Muscle layer of duodenum (tissue), 2 donors: ENCODE results near the gene MORC3.
"Not testable (repeated sequence)": the region's sequence is repeated elsewhere in the genome, so short reads cannot be mapped to it uniquely, and the experiment has no call there.

Experiments used
- H3K27ac ChIP-seq: one replicate; pipeline ENCODE4 v1.7.0; 2013; ENCODE audit warnings: mild to moderate bottlenecking, low read length
- H3K27me3 ChIP-seq: one replicate; pipeline ENCODE4 v1.7.0; 2013; ENCODE audit warnings: low read depth, mild to moderate bottlenecking, control low read depth, low read length
- H3K36me3 ChIP-seq, 2 donors: one replicate each; pipeline ENCODE4 v1.7.0; 2013; ENCODE audit warnings: low read length in 2 of 2, control low read depth in 1 of 2, mild to moderate bottlenecking in 1 of 2; ENCODE audit not compliant: insufficient read depth in 2 of 2, control insufficient read depth in 1 of 2
- H3K4me1 ChIP-seq, 2 donors: one replicate each; pipeline ENCODE4 v1.7.0; 2013; ENCODE audit warnings: low read length in 2 of 2, mild to moderate bottlenecking in 2 of 2, control low read depth in 1 of 2, moderate library complexity in 1 of 2; ENCODE audit not compliant: insufficient read depth in 2 of 2, control insufficient read depth in 1 of 2
- H3K4me3 ChIP-seq, 2 donors: one replicate each; pipeline ENCODE4 v1.7.0; 2013; ENCODE audit warnings: low read length in 2 of 2, low read depth in 1 of 2, mild to moderate bottlenecking in 1 of 2
- H3K9me3 ChIP-seq, 2 donors: one replicate each; pipeline ENCODE4 v1.7.0; 2013; ENCODE audit warnings: low read length in 2 of 2, control low read depth in 1 of 2, mild to moderate bottlenecking in 1 of 2; ENCODE audit not compliant: control insufficient read depth in 1 of 2
- donor health status: healthy.

The MORC3 gene

GRCh38 chr21:36391649-36392048 is 71.7 kb downstream of the MORC3 start:
- not testable (repeated sequence) for H3K9me3 ChIP-seq, H3K4me3 ChIP-seq, H3K27ac ChIP-seq, H3K36me3 ChIP-seq, H3K27me3 ChIP-seq, H3K4me1 ChIP-seq

DNA sequence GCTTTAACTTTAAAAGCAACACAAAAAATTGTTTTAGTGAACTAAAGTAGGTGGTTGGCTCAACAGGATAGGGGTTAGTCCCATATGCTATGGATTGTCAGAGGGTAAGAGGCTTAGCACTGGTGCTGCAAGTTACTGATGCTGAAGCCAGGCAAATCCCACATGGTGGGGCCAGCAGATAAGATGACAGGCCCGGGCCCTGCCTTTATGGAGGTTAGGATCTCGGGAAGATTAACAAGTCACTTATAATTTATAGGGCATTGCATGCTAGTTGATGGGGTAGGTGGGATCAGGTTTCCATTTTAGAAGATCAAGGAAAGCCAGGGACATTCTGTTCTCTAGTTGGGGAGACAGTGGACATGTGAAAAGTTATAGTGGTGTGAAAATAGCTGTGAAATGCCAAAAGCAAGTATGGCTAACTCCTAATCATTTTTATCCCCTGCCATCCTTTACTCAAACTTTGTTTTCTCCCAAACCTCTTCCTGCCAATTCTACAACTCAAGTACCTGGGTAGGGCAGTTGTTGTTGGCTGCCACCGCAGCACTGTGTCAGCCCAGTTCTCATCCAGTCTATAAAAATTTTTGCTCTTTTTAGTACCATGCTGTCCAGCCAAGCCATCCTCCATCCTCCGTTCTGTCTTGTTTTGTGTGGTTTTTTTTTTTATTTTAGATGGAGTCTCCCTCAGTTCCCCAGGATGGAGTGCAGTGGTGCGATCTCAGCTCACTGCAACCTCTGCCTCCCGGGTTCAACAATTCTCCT is 75.5 kb downstream of the MORC3 start:
- H3K36me3 ChIP-seq: no peaks in the 10 kb centered on the region
- H3K9me3 ChIP-seq: no peaks in the 10 kb centered on the region
- no peak overlapping the region for H3K27ac ChIP-seq
- no peaks in the 10 kb centered on the region for H3K27me3 ChIP-seq
- no peaks in the 10 kb centered on the region for H3K4me1 ChIP-seq
- H3K4me3 ChIP-seq: no peak overlapping the region

GRCh38 chr21:36396325-36396724 is 76.3 kb downstream of the MORC3 start:
- Histone ChIP-seq H3K27me3 (no peaks in the 10 kb centered on the region), H3K9me3 (no peaks in the 10 kb centered on the region), H3K36me3 (no peaks in the 10 kb centered on the region), H3K4me3 (no peak overlapping the region), H3K27ac (no peak overlapping the region), H3K4me1 (no peaks in the 10 kb centered on the region)

- no peaks in the 10 kb centered on the region for H3K36me3 ChIP-seq
- no peak overlapping the region for H3K27ac ChIP-seq
- no peaks in the 10 kb centered on the region for H3K27me3 ChIP-seq
- no peak overlapping the region for H3K4me3 ChIP-seq
- no peaks in the 10 kb centered on the region for H3K4me1 ChIP-seq
- H3K9me3 ChIP-seq: no peaks in the 10 kb centered on the region
Measured at GRCh38 chr21:36396971-36397370, 77.0 kb downstream of the MORC3 start.

DNA sequence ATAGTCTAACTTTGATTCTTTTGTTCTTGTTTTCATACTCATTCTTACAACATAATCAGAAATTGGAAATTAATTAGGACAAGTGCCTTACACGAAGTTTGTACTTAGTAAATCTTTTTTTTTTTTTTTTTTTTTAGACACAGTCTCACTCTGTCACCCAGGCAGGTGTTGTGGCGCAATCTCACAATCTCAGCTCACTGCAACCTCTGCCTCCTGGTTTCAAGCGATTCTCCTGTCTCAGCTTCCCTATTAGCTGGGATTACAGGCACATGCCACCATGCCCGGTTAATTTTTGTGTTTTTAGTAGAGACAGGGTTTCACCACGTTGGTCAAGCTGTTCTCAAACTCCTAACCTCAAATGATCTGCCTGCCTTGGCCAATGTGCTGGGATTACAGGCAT is 77.6 kb downstream of the MORC3 start:
- Histone ChIP-seq H3K4me3 (no peak overlapping the region), H3K27ac (no peak overlapping the region), H3K27me3 (no peaks in the 10 kb centered on the region), H3K9me3 (no peaks in the 10 kb centered on the region), H3K36me3 (no peaks in the 10 kb centered on the region), H3K4me1 (no peaks in the 10 kb centered on the region)

DNA sequence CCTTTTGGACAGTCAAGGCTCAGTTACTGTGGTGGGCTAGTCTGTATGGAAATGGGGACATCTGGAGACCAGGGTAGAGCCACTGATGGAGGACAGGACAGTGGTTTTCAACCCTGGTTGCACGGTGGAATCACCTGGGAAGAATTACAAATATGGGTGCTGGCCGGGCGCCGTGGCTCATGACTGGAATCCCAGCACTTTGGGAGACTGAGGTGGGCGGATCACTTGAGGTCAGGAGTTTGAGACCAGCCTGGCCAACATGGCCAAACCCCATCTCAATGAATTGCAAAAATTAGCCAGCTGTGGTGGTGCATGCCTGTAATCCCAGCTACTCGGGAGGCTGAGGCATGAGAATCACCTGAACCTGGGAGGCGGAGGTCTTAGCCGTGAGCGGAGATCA is 79.7 kb downstream of the MORC3 start:
- not testable (repeated sequence) for H3K4me3 ChIP-seq, H3K4me1 ChIP-seq, H3K27me3 ChIP-seq, H3K27ac ChIP-seq, H3K36me3 ChIP-seq, H3K9me3 ChIP-seq

DNA sequence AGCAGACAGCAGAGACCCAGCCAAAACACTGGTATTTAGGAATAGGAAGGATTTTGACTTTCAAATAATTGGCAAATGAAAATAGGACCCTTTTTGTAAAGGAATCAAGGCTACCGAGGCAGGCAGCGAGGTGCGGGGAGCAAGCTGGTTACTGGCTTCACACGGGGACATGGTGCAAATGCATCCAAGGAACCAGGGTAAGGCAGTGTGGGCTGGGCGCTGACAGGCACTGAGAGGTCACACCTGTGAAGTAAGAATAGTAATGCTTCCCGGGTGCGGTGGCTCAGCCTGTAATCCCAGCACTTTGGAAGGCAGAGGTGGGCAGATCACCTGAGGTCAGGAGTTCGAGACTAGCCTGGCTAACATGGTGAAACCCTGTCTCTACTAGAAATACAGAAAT is 80.7 kb downstream of the MORC3 start:
- no peak overlapping the region for H3K27ac ChIP-seq
- no peak overlapping the region for H3K4me3 ChIP-seq
- H3K9me3 ChIP-seq: no peaks in the 10 kb centered on the region
- no peaks in the 10 kb centered on the region for H3K4me1 ChIP-seq
- no peaks in the 10 kb centered on the region for H3K27me3 ChIP-seq
- no peaks in the 10 kb centered on the region for H3K36me3 ChIP-seq

GRCh38 chr21:36402339-36402738 is 82.3 kb downstream of the MORC3 start:
- no peak overlapping the region for H3K4me3 ChIP-seq
- no peak overlapping the region for H3K27ac ChIP-seq
- no peaks in the 10 kb centered on the region for H3K4me1 ChIP-seq
- H3K36me3 ChIP-seq: no peaks in the 10 kb centered on the region
- H3K27me3 ChIP-seq: no peaks in the 10 kb centered on the region
- H3K9me3 ChIP-seq: no peaks in the 10 kb centered on the region

GRCh38 chr21:36403713-36404112 is 83.7 kb downstream of the MORC3 start:
- no peak overlapping the region for H3K4me3 ChIP-seq
- no peaks in the 10 kb centered on the region for H3K4me1 ChIP-seq
- H3K27me3 ChIP-seq: no peaks in the 10 kb centered on the region
- no peak overlapping the region for H3K27ac ChIP-seq
- H3K9me3 ChIP-seq: no peaks in the 10 kb centered on the region
- no peaks in the 10 kb centered on the region for H3K36me3 ChIP-seq

DNA sequence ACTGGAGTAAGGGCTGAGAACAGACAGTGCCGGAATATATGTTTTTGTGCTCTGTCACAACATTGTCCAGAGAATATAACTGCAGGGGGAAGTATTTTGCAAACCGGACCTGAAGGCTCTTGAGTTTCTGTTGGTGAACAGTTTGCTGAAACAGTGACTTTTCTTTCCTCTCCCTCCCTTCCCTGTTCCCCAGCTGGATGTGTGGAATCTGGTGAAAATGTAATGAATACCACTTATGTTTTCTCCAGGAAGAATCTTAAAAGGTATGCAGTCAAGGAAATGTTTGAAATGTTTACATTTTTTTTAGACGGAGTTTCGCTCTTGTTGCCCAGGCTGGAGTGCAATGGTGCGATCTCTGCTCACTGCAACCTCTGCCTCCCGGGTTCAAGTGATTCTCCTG is 88.6 kb downstream of the MORC3 start:
- Histone ChIP-seq H3K36me3 (peaks cover 0 to 11% of the 10 kb centered on the region in 2 donors), H3K27me3 (no peaks in the 10 kb centered on the region), H3K27ac (no peak overlapping the region), H3K4me1 (no peaks in the 10 kb centered on the region), H3K4me3 (no peak overlapping the region), H3K9me3 (no peaks in the 10 kb centered on the region)

GRCh38 chr21:36411301-36411700 is 91.3 kb downstream of the MORC3 start:
- Histone ChIP-seq H3K4me1 (no peaks in the 10 kb centered on the region), H3K36me3 (peaks cover 0 to 18% of the 10 kb centered on the region in 2 donors), H3K9me3 (no peaks in the 10 kb centered on the region), H3K27me3 (no peaks in the 10 kb centered on the region), H3K27ac (no peak overlapping the region), H3K4me3 (no peak overlapping the region)

- Histone ChIP-seq H3K27ac (no peak overlapping the region), H3K36me3 (peaks cover 0 to 18% of the 10 kb centered on the region in 2 donors)
Measured at GRCh38 chr21:36412916-36413315, 92.9 kb downstream of the MORC3 start.

More at GRCh38 chr21:36412916-36413315, 92.9 kb downstream of the MORC3 start:
- Histone ChIP-seq H3K9me3 (no peaks in the 10 kb centered on the region), H3K27me3 (no peaks in the 10 kb centered on the region), H3K4me3 (no peak overlapping the region), H3K4me1 (no peaks in the 10 kb centered on the region)
